SKM-1 treated with dmso at 0.1 percent for 144 hours (cell line): Measurements from ENCODE around the gene POU1F1.
A peak's percentile ranks its signal among the peaks of the same experiment; 100 is the strongest.
"Not testable (repeated sequence)": the region's sequence is repeated elsewhere in the genome, so short reads cannot be mapped to it uniquely, and the experiment has no call there.

ENCODE experiments used
- DNase-seq: peaks from one replicate; lab custom pipeline; 2025; ENCODE audit not compliant: unreplicated experiment; lab: John Stamatoyannopoulos, UW

Gene POU1F1

GRCh38 chr3:87260270-87260669 is 16.1 kb downstream of the POU1F1 start:
- peak; percentile 27 for DNase-seq

GRCh38 chr3:87250009-87250408 is 26.4 kb downstream of the POU1F1 start:
- no peak for DNase-seq

- DNase-seq = no peak
Observed at GRCh38 chr3:87248831-87249230, 27.6 kb downstream of the POU1F1 start.

GRCh38 chr3:87248231-87248630 is 28.2 kb downstream of the POU1F1 start:
- not testable (repeated sequence) for DNase-seq

- no peak for DNase-seq
Observed at GRCh38 chr3:87247430-87247773, 29.0 kb downstream of the POU1F1 start.

GRCh38 chr3:87246662-87247429 is 29.5 kb downstream of the POU1F1 start:
- DNase-seq = no peak

GRCh38 chr3:87236093-87236492 is 40.3 kb downstream of the POU1F1 start:
- no peak for DNase-seq

- DNase-seq = no peak
Observed at GRCh38 chr3:87233805-87234204, 42.6 kb downstream of the POU1F1 start.

- DNase-seq = no peak
Observed at GRCh38 chr3:87229113-87229512, 47.3 kb downstream of the POU1F1 start.

- DNase-seq = no peak
Observed at GRCh38 chr3:87228316-87228715, 48.1 kb downstream of the POU1F1 start.

GRCh38 chr3:87227835-87228144 is 48.6 kb downstream of the POU1F1 start:
- no peak for DNase-seq

- peak; percentile 84 for DNase-seq
Observed at GRCh38 chr3:87227104-87227834, 49.1 kb downstream of the POU1F1 start, which contains the start of gene CHMP2B. Gene CHMP2B, plus strand, starts transcription at chr3:87227309. Its CDS starts 214 bp downstream, at chr3:87227523.

GRCh38 chr3:87225659-87226058 is 50.7 kb downstream of the POU1F1 start:
- DNase-seq = no peak

- no peak for DNase-seq
Observed at GRCh38 chr3:87219611-87220010, 56.8 kb downstream of the POU1F1 start.

- DNase-seq = no peak
Observed at GRCh38 chr3:87218560-87218959, 57.8 kb downstream of the POU1F1 start.
